Choroid plexus epithelial cell (primary cell): ENCODE measurements around the gene SLC38A5.
A peak's percentile ranks its signal among the peaks of the same experiment; 100 is the strongest.

ENCODE experiments used
- DNase-seq: peaks from one replicate; pipeline ENCODE4 v3.0.0-alpha.2; 2010; ENCODE audit warnings: low read depth
- H3K4me3 ChIP-seq: 2 replicates; pipeline ENCODE4 v1.5.1; 2011; ENCODE audit warnings: low read depth, mild to moderate bottlenecking, control low read depth, low read length, moderate library complexity
- CTCF ChIP-seq: conservative IDR thresholded peaks from 2 replicates; pipeline ENCODE4 v1.5.1; 2011; ENCODE audit warnings: low read depth, mild to moderate bottlenecking, control low read depth, inconsistent platforms, low read length, moderate library complexity

SLC38A5 gene

GRCh38 chrX:48492293-48492910, 22.3 kb upstream of the SLC38A5 start:
- DNase-seq = peak; percentile 53
- H3K4me3 ChIP-seq = no peak overlapping the region
- TF ChIP-seq CTCF = no peak

GRCh38 chrX:48491809-48492208, 21.7 kb upstream of the SLC38A5 start:
- DNase-seq = no peak
- no peak for TF ChIP-seq CTCF
- H3K4me3 ChIP-seq = no peak overlapping the region

- no peak overlapping the region for H3K4me3 ChIP-seq
- no peak for DNase-seq
- TF ChIP-seq CTCF = no peak
Observed at GRCh38 chrX:48490661-48491060, 20.6 kb upstream of the SLC38A5 start.

GRCh38 chrX:48489892-48490291, 19.8 kb upstream of the SLC38A5 start:
- H3K4me3 ChIP-seq = no peak overlapping the region
- TF ChIP-seq CTCF = no peak
- DNase-seq = no peak

- no peak overlapping the region for H3K4me3 ChIP-seq
- DNase-seq = no peak
- TF ChIP-seq CTCF = no peak
Observed at GRCh38 chrX:48489296-48489695, 19.2 kb upstream of the SLC38A5 start.

GRCh38 chrX:48488034-48488433, 18.0 kb upstream of the SLC38A5 start:
- no peak for TF ChIP-seq CTCF
- no peak overlapping the region for H3K4me3 ChIP-seq
- DNase-seq = no peak

- H3K4me3 ChIP-seq = no peak overlapping the region
- TF ChIP-seq CTCF = no peak
- DNase-seq = peak; percentile 95
Observed at GRCh38 chrX:48487362-48487798, 17.3 kb upstream of the SLC38A5 start.
